GM12891 (cell line): ENCODE measurements around the gene SPOP.
A peak's percentile ranks its signal among the peaks of the same experiment; 100 is the strongest.

Experiments
- DNase-seq: peaks from one replicate; pipeline ENCODE4 v3.0.0; 2011; ENCODE audit warnings: low spot score; ENCODE audit not compliant: insufficient read length
- FAIRE-seq: peaks from 2 replicates; lab custom pipeline; 2011; peaks lifted over from hg19 to GRCh38; lab: Jason Lieb, UNC
- PAX5 ChIP-seq: IDR thresholded peaks from 2 replicates; pipeline ENCODE4 v1.6.1; 2011; ENCODE audit warnings: low read length, moderate library complexity, mild to moderate bottlenecking; ENCODE audit not compliant: insufficient read depth, severe bottlenecking
- POLR2A ChIP-seq: IDR thresholded peaks from 2 replicates; pipeline ENCODE4 v1.6.1; 2011; ENCODE audit warnings: low read depth, low read length, control low read depth
- POLR2AphosphoS5 ChIP-seq: IDR thresholded peaks from 2 replicates; pipeline ENCODE4 v1.6.1; 2011; ENCODE audit warnings: low read depth, low read length, control low read depth
- POU2F2 ChIP-seq: IDR thresholded peaks from 2 replicates; pipeline ENCODE4 v1.6.1; 2011; ENCODE audit warnings: low read depth, mild to moderate bottlenecking, control low read depth, low read length, moderate library complexity
- SPI1 ChIP-seq: IDR thresholded peaks from 2 replicates; pipeline ENCODE4 v1.6.1; 2011; ENCODE audit warnings: low read depth, low read length, control low read depth
- TAF1 ChIP-seq: IDR thresholded peaks from 2 replicates; pipeline ENCODE4 v1.6.1; 2011; ENCODE audit warnings: low read depth, low read length, control low read depth

Gene SPOP

GRCh38 chr17:49567871-49568694 lies 109.8 kb downstream of the SPOP start:
- DNase-seq: peak; percentile 73
- TF ChIP-seq TAF1 (no peak), POU2F2 (0 out of 2 replicates have a peak, but pooled peaks have one; percentile 35)

GRCh38 chr17:49567104-49567521 lies 110.8 kb downstream of the SPOP start:
- DNase-seq: no peak
- no peak for FAIRE-seq
- TF ChIP-seq SPI1 (no peak), POU2F2 (no peak)

More at GRCh38 chr17:49567871-49568694, 109.8 kb downstream of the SPOP start:
- peak; percentile 96 for FAIRE-seq

GRCh38 chr17:49566668-49567071 lies 111.2 kb downstream of the SPOP start:
- DNase-seq (no peak), FAIRE-seq (no peak)
- no peak for TF ChIP-seq POLR2A
- TF ChIP-seq SPI1: no peak
- TF ChIP-seq POU2F2: no peak
- TF ChIP-seq POLR2AphosphoS5: no peak
- TF ChIP-seq TAF1: no peak
- TF ChIP-seq PAX5: no peak

GRCh38 chr17:49565948-49566491 lies 111.9 kb downstream of the SPOP start:
- FAIRE-seq (peak; percentile 61), DNase-seq (no peak)
- TF ChIP-seq SPI1 (peak; percentile 71), POLR2A (no peak)

DNA sequence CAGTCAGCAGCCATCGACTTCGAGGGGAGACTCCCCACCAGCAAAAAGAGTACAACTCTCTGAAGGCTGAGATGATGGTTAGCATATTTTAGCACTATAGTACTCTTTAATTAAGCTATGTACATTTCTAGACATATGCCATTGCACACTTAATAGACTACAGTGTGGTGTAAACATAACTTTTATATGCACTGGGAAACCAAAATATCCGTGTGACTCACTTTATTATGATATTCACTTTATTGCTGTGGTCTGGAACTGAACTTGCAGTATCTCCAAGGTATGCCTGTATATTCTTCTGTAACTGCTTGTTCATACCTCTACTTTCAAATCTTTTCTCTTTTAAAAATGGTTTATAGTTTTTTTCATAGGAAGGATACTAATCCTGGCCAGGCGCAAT lies 113.3 kb downstream of the SPOP start:
- FAIRE-seq: no peak
- TF ChIP-seq SPI1: no peak
- TF ChIP-seq PAX5: no peak
- TF ChIP-seq TAF1: no peak
- DNase-seq: no peak

- no peak for DNase-seq
- TF ChIP-seq PAX5: no peak
- no peak for TF ChIP-seq TAF1
- FAIRE-seq: peak; percentile 45
These were observed 120.4 kb downstream of the SPOP start for GRCh38 chr17:49557312-49558024.

GRCh38 chr17:49556223-49556943 lies 121.5 kb downstream of the SPOP start:
- TF ChIP-seq POU2F2 (no peak), TAF1 (no peak), PAX5 (no peak), SPI1 (no peak), POLR2AphosphoS5 (no peak), POLR2A (no peak)
- DNase-seq (peak; percentile 92), FAIRE-seq (peak; percentile 93)

GRCh38 chr17:49555495-49556222 lies 122.2 kb downstream of the SPOP start:
- TF ChIP-seq PAX5: no peak
- TF ChIP-seq TAF1: no peak
- no peak for TF ChIP-seq POLR2A
- no peak for TF ChIP-seq POLR2AphosphoS5
- no peak for TF ChIP-seq POU2F2
- TF ChIP-seq SPI1: no peak
- DNase-seq: no peak
- no peak for FAIRE-seq

- DNase-seq: no peak
- no peak for FAIRE-seq
- TF ChIP-seq POLR2AphosphoS5: no peak
- TF ChIP-seq POU2F2: no peak
- TF ChIP-seq TAF1: no peak
- no peak for TF ChIP-seq SPI1
- no peak for TF ChIP-seq PAX5
- no peak for TF ChIP-seq POLR2A
These were observed 123.0 kb downstream of the SPOP start for GRCh38 chr17:49554694-49555494.
